ENCODE measurements around the gene NCS1. TPM values are rescaled to one million over a fixed set of nuclear protein-coding genes. Genes with fewer than 3 reads are reported as not detected.

Gene NCS1
- total and polyA plus RNA-seq, 9 of the 15 experiments (the other 6 are each of a cell fraction or from before 2014, with no cell fraction given), result 0.28 to 27.0 (median 9.6) TPM

DNA sequence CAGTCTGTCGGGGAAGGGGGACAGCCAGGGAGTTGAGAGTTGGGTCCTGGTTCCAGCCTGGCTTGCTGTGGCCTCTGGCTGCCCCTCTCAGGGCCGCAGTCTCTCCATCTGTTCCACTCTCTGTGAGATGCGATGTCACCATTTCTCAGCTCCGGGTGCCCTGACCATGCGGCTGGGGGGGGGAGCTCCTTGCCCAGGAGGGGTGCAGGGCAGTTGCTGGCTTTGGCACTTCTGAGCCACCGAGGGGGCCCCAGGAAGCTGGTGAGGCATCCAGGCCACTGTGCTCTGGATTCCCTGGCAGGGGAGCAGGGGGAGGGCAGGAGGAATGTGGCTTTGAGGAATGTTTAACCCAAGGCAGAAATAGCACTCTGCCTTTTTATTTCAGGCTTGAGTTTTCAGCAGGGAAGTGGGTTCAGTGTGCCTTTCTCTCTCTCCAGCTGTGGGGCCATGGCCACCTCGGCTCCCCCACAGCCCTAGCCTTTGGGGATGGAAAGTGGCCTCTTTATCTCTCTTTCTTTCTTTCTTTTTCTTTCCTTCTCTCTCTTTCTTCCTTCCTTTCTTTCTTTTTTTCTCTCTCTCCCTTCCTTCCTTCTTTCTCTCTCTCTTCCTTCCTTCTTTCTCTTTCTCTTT is 11.0 kb downstream of the NCS1 start:
- Histone ChIP-seq H4K20me1 (replicated peaks; ENCODE audit: control insufficient read depth, insufficient read depth, low read length) (peaks cover 16% of the 10 kb centered on the region), H3K9me3 (replicated peaks; ENCODE audit: control insufficient read depth, insufficient read depth, low read depth, low read length) (no peaks in the 10 kb centered on the region), H3K9me1 (ENCODE audit: control insufficient read depth, insufficient read depth, low read length) (no peaks in the 10 kb centered on the region), H3K4me2 (ENCODE audit: insufficient read depth, low read length) (no peak overlapping the region), H3K79me2 (ENCODE audit: control insufficient read depth, insufficient read depth, low read length) (peaks cover 35% of the 10 kb centered on the region), H3K36me3 (ENCODE audit: control insufficient read depth, insufficient read depth, low read length) (no peaks in the 10 kb centered on the region), H3K27me3 (ENCODE audit: control insufficient read depth in 2 of 2, insufficient read depth in 2 of 2, low read length in 2 of 2) (no peaks in the 10 kb centered on the region), H3K27ac (ENCODE audit: extremely low read depth, low read depth, low read length) (no peak overlapping the region), H3K4me3 (no peak overlapping the region), H3K9ac (ENCODE audit: insufficient read depth in 1 of 2, low read depth in 2 of 2, low read length in 2 of 2) (peak overlapping the region in 1 of 2 experiments; percentile 66; a peak in 2 of 4 replicates), H3K4me1 (replicated peaks in 1 of 2; ENCODE audit: control insufficient read depth in 2 of 2, insufficient read depth in 2 of 2, low read length in 2 of 2) (peaks cover 11 to 59% of the 10 kb centered on the region in 2 experiments; a peak in 4 of 5 replicates), H2AFZ (ENCODE audit: low read depth, low read length) (no peak overlapping the region)
- POLR2A ChIA-PET, result interaction anchor here (1.1 kb wide), 1 partner anchor 55 kb away, joined by 3 read pairs; no protein-coding TSS in a partner anchor
- DNase-seq (ENCODE audit: extremely low read depth in 1 of 4, low spot score in 3 of 4) (no peak), ATAC-seq (no peak), FAIRE-seq (no peak)
- TF ChIP-seq, protein P1, sequence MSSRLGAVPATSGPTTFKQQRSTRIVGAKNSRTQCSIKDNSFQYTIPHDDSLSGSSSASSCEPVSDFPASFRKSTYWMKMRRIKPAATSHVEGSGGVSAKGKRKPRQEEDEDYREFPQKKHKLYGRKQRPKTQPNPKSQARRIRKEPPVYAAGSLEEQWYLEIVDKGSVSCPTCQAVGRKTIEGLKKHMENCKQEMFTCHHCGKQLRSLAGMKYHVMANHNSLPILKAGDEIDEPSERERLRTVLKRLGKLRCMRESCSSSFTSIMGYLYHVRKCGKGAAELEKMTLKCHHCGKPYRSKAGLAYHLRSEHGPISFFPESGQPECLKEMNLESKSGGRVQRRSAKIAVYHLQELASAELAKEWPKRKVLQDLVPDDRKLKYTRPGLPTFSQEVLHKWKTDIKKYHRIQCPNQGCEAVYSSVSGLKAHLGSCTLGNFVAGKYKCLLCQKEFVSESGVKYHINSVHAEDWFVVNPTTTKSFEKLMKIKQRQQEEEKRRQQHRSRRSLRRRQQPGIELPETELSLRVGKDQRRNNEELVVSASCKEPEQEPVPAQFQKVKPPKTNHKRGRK (tag; IDR thresholded peaks at IDR 0.05), result peak; percentile 70
- TF ChIP-seq, protein P2, sequence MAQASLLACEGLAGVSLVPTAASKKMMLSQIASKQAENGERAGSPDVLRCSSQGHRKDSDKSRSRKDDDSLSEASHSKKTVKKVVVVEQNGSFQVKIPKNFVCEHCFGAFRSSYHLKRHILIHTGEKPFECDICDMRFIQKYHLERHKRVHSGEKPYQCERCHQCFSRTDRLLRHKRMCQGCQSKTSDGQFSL (CRISPR knock-in tag; IDR thresholded peaks at IDR 0.05), result peak; percentile 58; the same call in 1 of the 2 replicates
- TF ChIP-seq, protein P2 (tag; IDR thresholded peaks at IDR 0.05), result no peak
- TF ChIP-seq MTA1 (IDR thresholded peaks at IDR 0.05; ENCODE audit: borderline replicate concordance), result peak; percentile 33; the same call in 1 of the 2 replicates
- no peak for TF ChIP-seq ETS2 (tag; IDR thresholded peaks at IDR 0.05; ENCODE audit: borderline replicate concordance, poor library complexity, severe bottlenecking)
- TF ChIP-seq STAG1 (CRISPR knock-in tag; IDR thresholded peaks at IDR 0.05; ENCODE audit: borderline replicate concordance), result no peak
- TF ChIP-seq, protein P3, sequence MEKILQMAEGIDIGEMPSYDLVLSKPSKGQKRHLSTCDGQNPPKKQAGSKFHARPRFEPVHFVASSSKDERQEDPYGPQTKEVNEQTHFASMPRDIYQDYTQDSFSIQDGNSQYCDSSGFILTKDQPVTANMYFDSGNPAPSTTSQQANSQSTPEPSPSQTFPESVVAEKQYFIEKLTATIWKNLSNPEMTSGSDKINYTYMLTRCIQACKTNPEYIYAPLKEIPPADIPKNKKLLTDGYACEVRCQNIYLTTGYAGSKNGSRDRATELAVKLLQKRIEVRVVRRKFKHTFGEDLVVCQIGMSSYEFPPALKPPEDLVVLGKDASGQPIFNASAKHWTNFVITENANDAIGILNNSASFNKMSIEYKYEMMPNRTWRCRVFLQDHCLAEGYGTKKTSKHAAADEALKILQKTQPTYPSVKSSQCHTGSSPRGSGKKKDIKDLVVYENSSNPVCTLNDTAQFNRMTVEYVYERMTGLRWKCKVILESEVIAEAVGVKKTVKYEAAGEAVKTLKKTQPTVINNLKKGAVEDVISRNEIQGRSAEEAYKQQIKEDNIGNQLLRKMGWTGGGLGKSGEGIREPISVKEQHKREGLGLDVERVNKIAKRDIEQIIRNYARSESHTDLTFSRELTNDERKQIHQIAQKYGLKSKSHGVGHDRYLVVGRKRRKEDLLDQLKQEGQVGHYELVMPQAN (IDR thresholded peaks at IDR 0.05; ENCODE audit: borderline replicate concordance), result no peak
- no peak for TF ChIP-seq ZNF830 (CRISPR knock-in tag; IDR thresholded peaks at IDR 0.05)
- no TSS peak for BruUV-seq (replicated peaks)
- CTCF ChIA-PET (ENCODE audit: low intra/inter-chr PET ratio), result no interaction called here
- intact Hi-C loops (cut with micrococcal nuclease), result no loop called here
- 46% methylated on average over 7 of the region's 7 CpGs for WGBS (ENCODE audit: insufficient coverage, low coverage, missing lambda C conversion rate)
- in situ Hi-C loops (cut with MboI), result no loop called here

All from K562 (cell line).